Measurements from ENCODE around the gene CPSF3.

GRCh38 chr2:9472511-9472910 is 49.1 kb downstream of the CPSF3 start:
- TF ChIP-seq POLR2A (IDR thresholded peaks at IDR 0.05) (no peak), CTCF (IDR thresholded peaks at IDR 0.05) (no peak)
